ENCODE data around the gene SMYD3. TPM values are rescaled to one million over a fixed set of nuclear protein-coding genes. Genes with fewer than 3 reads are reported as not detected.

The SMYD3 gene
- total and polyA plus RNA-seq, 2 of the 13 experiments (the other 11 are each of a cell fraction or from before 2014, with no cell fraction given): 27.7 to 35.8 TPM

- TF ChIP-seq, protein P1, sequence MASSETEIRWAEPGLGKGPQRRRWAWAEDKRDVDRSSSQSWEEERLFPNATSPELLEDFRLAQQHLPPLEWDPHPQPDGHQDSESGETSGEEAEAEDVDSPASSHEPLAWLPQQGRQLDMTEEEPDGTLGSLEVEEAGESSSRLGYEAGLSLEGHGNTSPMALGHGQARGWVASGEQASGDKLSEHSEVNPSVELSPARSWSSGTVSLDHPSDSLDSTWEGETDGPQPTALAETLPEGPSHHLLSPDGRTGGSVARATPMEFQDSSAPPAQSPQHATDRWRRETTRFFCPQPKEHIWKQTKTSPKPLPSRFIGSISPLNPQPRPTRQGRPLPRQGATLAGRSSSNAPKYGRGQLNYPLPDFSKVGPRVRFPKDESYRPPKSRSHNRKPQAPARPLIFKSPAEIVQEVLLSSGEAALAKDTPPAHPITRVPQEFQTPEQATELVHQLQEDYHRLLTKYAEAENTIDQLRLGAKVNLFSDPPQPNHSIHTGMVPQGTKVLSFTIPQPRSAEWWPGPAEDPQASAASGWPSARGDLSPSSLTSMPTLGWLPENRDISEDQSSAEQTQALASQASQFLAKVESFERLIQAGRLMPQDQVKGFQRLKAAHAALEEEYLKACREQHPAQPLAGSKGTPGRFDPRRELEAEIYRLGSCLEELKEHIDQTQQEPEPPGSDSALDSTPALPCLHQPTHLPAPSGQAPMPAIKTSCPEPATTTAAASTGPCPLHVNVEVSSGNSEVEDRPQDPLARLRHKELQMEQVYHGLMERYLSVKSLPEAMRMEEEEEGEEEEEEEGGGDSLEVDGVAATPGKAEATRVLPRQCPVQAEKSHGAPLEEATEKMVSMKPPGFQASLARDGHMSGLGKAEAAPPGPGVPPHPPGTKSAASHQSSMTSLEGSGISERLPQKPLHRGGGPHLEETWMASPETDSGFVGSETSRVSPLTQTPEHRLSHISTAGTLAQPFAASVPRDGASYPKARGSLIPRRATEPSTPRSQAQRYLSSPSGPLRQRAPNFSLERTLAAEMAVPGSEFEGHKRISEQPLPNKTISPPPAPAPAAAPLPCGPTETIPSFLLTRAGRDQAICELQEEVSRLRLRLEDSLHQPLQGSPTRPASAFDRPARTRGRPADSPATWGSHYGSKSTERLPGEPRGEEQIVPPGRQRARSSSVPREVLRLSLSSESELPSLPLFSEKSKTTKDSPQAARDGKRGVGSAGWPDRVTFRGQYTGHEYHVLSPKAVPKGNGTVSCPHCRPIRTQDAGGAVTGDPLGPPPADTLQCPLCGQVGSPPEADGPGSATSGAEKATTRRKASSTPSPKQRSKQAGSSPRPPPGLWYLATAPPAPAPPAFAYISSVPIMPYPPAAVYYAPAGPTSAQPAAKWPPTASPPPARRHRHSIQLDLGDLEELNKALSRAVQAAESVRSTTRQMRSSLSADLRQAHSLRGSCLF (CRISPR knock-in tag; IDR thresholded peaks at IDR 0.05; ENCODE audit: borderline replicate concordance): no peak
- TF ChIP-seq ZC3H4 (CRISPR knock-in tag; IDR thresholded peaks at IDR 0.05; ENCODE audit: borderline replicate concordance) (no peak), ATRX (CRISPR knock-in tag; IDR thresholded peaks at IDR 0.05; ENCODE audit: borderline replicate concordance) (no peak), ZFP37 (CRISPR knock-in tag; IDR thresholded peaks at IDR 0.05; ENCODE audit: borderline replicate concordance) (no peak), ARNTL (CRISPR knock-in tag; IDR thresholded peaks at IDR 0.05) (0 out of 2 replicates have a peak, but pooled peaks have one; percentile 26), KDM2A (CRISPR knock-in tag; IDR thresholded peaks at IDR 0.05; ENCODE audit: borderline replicate concordance, low read depth) (no peak), ERF (CRISPR knock-in tag; IDR thresholded peaks at IDR 0.05) (no peak), KMT2A (CRISPR knock-in tag; IDR thresholded peaks at IDR 0.05) (no peak; the same call in 1 of the 2 replicates), FOXC1 (CRISPR knock-in tag; IDR thresholded peaks at IDR 0.05; ENCODE audit: borderline replicate concordance) (no peak), ZNF230 (CRISPR knock-in tag; IDR thresholded peaks at IDR 0.05) (0 out of 2 replicates have a peak, but pooled peaks have one; percentile 18), POLR2AphosphoS2 (IDR thresholded peaks at IDR 0.05; ENCODE audit: low read depth, low read length) (no peak), ADNP (CRISPR knock-in tag; IDR thresholded peaks at IDR 0.05) (no peak), NR2F6 (IDR thresholded peaks at IDR 0.05) (no peak; the same call in 1 of the 2 replicates), NR2F6 (CRISPR knock-in tag; IDR thresholded peaks at IDR 0.05) (peak; percentile 49; the same call in 1 of the 2 replicates), ZNF512 (CRISPR knock-in tag; IDR thresholded peaks at IDR 0.05) (no peak), ZBTB34 (CRISPR knock-in tag; IDR thresholded peaks at IDR 0.05) (0 out of 2 replicates have a peak, but pooled peaks have one; percentile 35), ZNF589 (CRISPR knock-in tag; conservative IDR thresholded peaks at IDR 0.05) (no peak), ZNF607 (CRISPR knock-in tag; IDR thresholded peaks at IDR 0.05; ENCODE audit: borderline replicate concordance) (no peak)
- TF ChIP-seq, protein P2, sequence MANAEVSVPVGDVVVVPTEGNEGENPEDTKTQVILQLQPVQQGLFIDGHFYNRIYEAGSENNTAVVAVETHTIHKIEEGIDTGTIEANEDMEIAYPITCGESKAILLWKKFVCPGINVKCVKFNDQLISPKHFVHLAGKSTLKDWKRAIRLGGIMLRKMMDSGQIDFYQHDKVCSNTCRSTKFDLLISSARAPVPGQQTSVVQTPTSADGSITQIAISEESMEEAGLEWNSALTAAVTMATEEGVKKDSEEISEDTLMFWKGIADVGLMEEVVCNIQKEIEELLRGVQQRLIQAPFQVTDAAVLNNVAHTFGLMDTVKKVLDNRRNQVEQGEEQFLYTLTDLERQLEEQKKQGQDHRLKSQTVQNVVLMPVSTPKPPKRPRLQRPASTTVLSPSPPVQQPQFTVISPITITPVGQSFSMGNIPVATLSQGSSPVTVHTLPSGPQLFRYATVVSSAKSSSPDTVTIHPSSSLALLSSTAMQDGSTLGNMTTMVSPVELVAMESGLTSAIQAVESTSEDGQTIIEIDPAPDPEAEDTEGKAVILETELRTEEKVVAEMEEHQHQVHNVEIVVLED (CRISPR knock-in tag; IDR thresholded peaks at IDR 0.05; ENCODE audit: borderline replicate concordance): no peak
These were observed 650.0 kb downstream of the SMYD3 start (continued) for GRCh38 chr1:245856944-245857531.
